ENCODE data around the gene SSC5D. TPM values are rescaled to one million over a fixed set of nuclear protein-coding genes. Genes with fewer than 3 reads are reported as not detected.

The SSC5D gene
- total and polyA plus RNA-seq, 10 donors, result 0.61 to 30.6 (median 16.2) TPM

- 15 to 29% (median 26%) methylated on average over 27 to 34 of the region's 34 CpGs for WGBS, 5 donors
- Histone ChIP-seq H3K27me3 (replicated peaks in 1 of 7) (peaks cover 8 to 42% (median 29%) of the 10 kb centered on the region in 7 donors), H3K9me3 (no peaks in the 10 kb centered on the region), H3K27ac (no peak overlapping the region), H3K36me3 (peaks cover 0 to 31% (median 9%) of the 10 kb centered on the region in 6 donors), H3K4me3 (peak overlapping the region in 1 of 8 donors; percentile 57), H3K4me1 (peaks cover 10 to 24% (median 20%) of the 10 kb centered on the region in 6 donors)
- intact Hi-C loops (cut with DNase I; ENCODE audit: low total_unique reads), result no loop called here
- no peak for TF ChIP-seq CTCF (IDR thresholded peaks at IDR 0.05 in 8 of 11, conservative IDR thresholded peaks at IDR 0.05 in 3 of 11)
- TF ChIP-seq POLR2A (IDR thresholded peaks at IDR 0.05), result no peak
- TF ChIP-seq POLR2AphosphoS5 (IDR thresholded peaks at IDR 0.05), result peak in 2 of 3 donors; percentile 36 to 46
- DNase-seq, result no peak
Observed at GRCh38 chr19:55452749-55453346, 35.4 kb upstream of the SSC5D start.

- Histone ChIP-seq H3K27ac (no peak overlapping the region), H3K27me3 (replicated peaks in 1 of 7) (peaks cover 8 to 42% (median 29%) of the 10 kb centered on the region in 7 donors), H3K4me1 (peaks cover 10 to 25% (median 20%) of the 10 kb centered on the region in 6 donors), H3K36me3 (peaks cover 0 to 31% (median 9%) of the 10 kb centered on the region in 6 donors), H3K4me3 (no peak overlapping the region), H3K9me3 (no peaks in the 10 kb centered on the region)
- intact Hi-C loops (cut with DNase I; ENCODE audit: low total_unique reads), result no loop called here
- 92 to 97% (median 95%) methylated on average over 12 of the region's 12 CpGs for WGBS, 5 donors
- TF ChIP-seq POLR2A (IDR thresholded peaks at IDR 0.05) (no peak), POLR2AphosphoS5 (IDR thresholded peaks at IDR 0.05) (peak in 1 of 3 donors; percentile 6)
- DNase-seq, result no peak
Observed at GRCh38 chr19:55453511-55454260, 34.5 kb upstream of the SSC5D start.

- intact Hi-C loops (cut with DNase I; ENCODE audit: low total_unique reads), result no loop called here
- whole genome bisulfite sequencing, 5 donors, result 71 to 87% (median 77%) methylated on average over 9 to 14 of the region's 14 CpGs
- no peak for DNase-seq
Observed at GRCh38 chr19:55454787-55455243, 33.4 kb upstream of the SSC5D start.

More at GRCh38 chr19:55454787-55455243, 33.4 kb upstream of the SSC5D start:
- H3K27me3 ChIP-seq (replicated peaks in 1 of 7), result peaks cover 8 to 33% (median 24%) of the 10 kb centered on the region in 7 donors
- H3K9me3 ChIP-seq, result no peaks in the 10 kb centered on the region
- peaks cover 0 to 31% (median 9%) of the 10 kb centered on the region in 6 donors for H3K36me3 ChIP-seq
- H3K27ac ChIP-seq, result no peak overlapping the region
- TF ChIP-seq CTCF (IDR thresholded peaks at IDR 0.05 in 8 of 11, conservative IDR thresholded peaks at IDR 0.05 in 3 of 11), result peak in 10 of 11 experiments; percentile 15 to 66 (median 46)
- no peak for TF ChIP-seq POLR2AphosphoS5 (IDR thresholded peaks at IDR 0.05)
- H3K4me1 ChIP-seq, result peaks cover 13 to 36% (median 25%) of the 10 kb centered on the region in 6 donors
- no peak overlapping the region for H3K4me3 ChIP-seq

Measured in spleen (tissue), 11 donors.